H9 (cell line): ENCODE results near the gene PLEKHG2. TPM values are rescaled to one million over a fixed set of nuclear protein-coding genes. Genes with fewer than 3 reads are reported as not detected.
"Not testable (repeated sequence)": the region's sequence is repeated elsewhere in the genome, so short reads cannot be mapped to it uniquely, and the experiment has no call there.

Source experiments
- DNase-seq: peaks from one replicate; pipeline ENCODE4 v3.0.0-alpha.2; 2017
- H2AFZ ChIP-seq: one replicate; pipeline ENCODE4 v1.6.1; 2013; ENCODE audit warnings: mild to moderate bottlenecking, low read length, control low read depth, moderate library complexity
- H2AK5ac ChIP-seq: 2 replicates; pipeline ENCODE4 v1.6.1; 2013; ENCODE audit warnings: low read length, control low read depth, mixed read lengths; ENCODE audit not compliant: insufficient read length
- H2BK120ac ChIP-seq: one replicate; pipeline ENCODE4 v1.6.1; 2013; ENCODE audit warnings: low read depth, mild to moderate bottlenecking, low read length, control low read depth, inconsistent platforms; ENCODE audit not compliant: poor library complexity, severe bottlenecking
- H2BK12ac ChIP-seq: 2 replicates; pipeline ENCODE4 v1.6.1; 2013; ENCODE audit warnings: low read length, control low read depth, mixed read lengths, low read depth; ENCODE audit not compliant: insufficient read length
- H2BK15ac ChIP-seq: 2 replicates; pipeline ENCODE4 v1.6.1; 2013; ENCODE audit warnings: low read depth, low read length, control low read depth
- H2BK20ac ChIP-seq: one replicate; pipeline ENCODE4 v1.6.1; 2013; ENCODE audit warnings: low read depth, mild to moderate bottlenecking, low read length, control low read depth, inconsistent platforms; ENCODE audit not compliant: poor library complexity, severe bottlenecking
- H2BK5ac ChIP-seq: 2 replicates; pipeline ENCODE4 v1.6.1; 2013; ENCODE audit warnings: low read length, control low read depth, mixed read lengths; ENCODE audit not compliant: insufficient read length
- H3K14ac ChIP-seq: 2 replicates; pipeline ENCODE4 v1.6.1; 2013; ENCODE audit warnings: low read length, control low read depth; ENCODE audit not compliant: insufficient read depth
- H3K18ac ChIP-seq: 2 replicates; pipeline ENCODE4 v1.6.1; 2013; ENCODE audit warnings: low read depth, mild to moderate bottlenecking, mixed read lengths, low read length, control low read depth; ENCODE audit not compliant: insufficient read length
- H3K23ac ChIP-seq: 2 replicates; pipeline ENCODE4 v1.6.1; 2013; ENCODE audit warnings: low read length, control low read depth, mixed read lengths, low read depth; ENCODE audit not compliant: insufficient read length
- H3K23me2 ChIP-seq: 2 replicates; pipeline ENCODE4 v1.6.1; 2013; ENCODE audit warnings: low read depth, mild to moderate bottlenecking, mixed read lengths, low read length, control low read depth; ENCODE audit not compliant: insufficient read length, poor library complexity, severe bottlenecking
- H3K27ac ChIP-seq: 2 replicates; pipeline ENCODE4 v1.5.1; 2013; ENCODE audit warnings: low read length, control low read depth, mixed read lengths, low read depth; ENCODE audit not compliant: insufficient read length
- H3K27me3 ChIP-seq: 2 replicates; pipeline ENCODE4 v1.6.1; 2013; ENCODE audit warnings: low read length, control low read depth, inconsistent platforms; ENCODE audit not compliant: insufficient read depth
- H3K4ac ChIP-seq: 2 replicates; pipeline ENCODE4 v1.6.1; 2013; ENCODE audit warnings: low read depth, mild to moderate bottlenecking, control low read depth, inconsistent platforms, low read length, moderate library complexity
- H3K4me1 ChIP-seq: 2 replicates; pipeline ENCODE4 v1.6.1; 2013; ENCODE audit warnings: low read length, control low read depth, inconsistent platforms; ENCODE audit not compliant: insufficient read depth
- H3K4me2 ChIP-seq: 2 replicates; pipeline ENCODE4 v1.6.1; 2013; ENCODE audit warnings: low read length, control low read depth, mixed read lengths; ENCODE audit not compliant: insufficient read length, insufficient read depth
- H3K56ac ChIP-seq: 2 replicates; pipeline ENCODE4 v1.6.1; 2013; ENCODE audit warnings: low read depth, mild to moderate bottlenecking, mixed read lengths, low read length, control low read depth; ENCODE audit not compliant: insufficient read length
- H3K79me1 ChIP-seq: 2 replicates; pipeline ENCODE4 v1.6.1; 2013; ENCODE audit warnings: low read depth, mild to moderate bottlenecking, moderate library complexity, low read length, control low read depth, inconsistent platforms; ENCODE audit not compliant: insufficient read depth, poor library complexity, severe bottlenecking
- H3K79me2 ChIP-seq: 2 replicates; pipeline ENCODE4 v1.6.1; 2013; ENCODE audit warnings: low read length, control low read depth, inconsistent platforms; ENCODE audit not compliant: insufficient read depth
- H3K9ac ChIP-seq: 2 replicates; pipeline ENCODE4 v1.6.1; 2013; ENCODE audit warnings: low read length, control low read depth, mixed read lengths; ENCODE audit not compliant: insufficient read length; ENCODE audit errors: extremely low read depth
- H3K9me3 ChIP-seq: one replicate; pipeline ENCODE4 v1.6.1; 2013; ENCODE audit warnings: low read depth, low read length, inconsistent platforms; ENCODE audit not compliant: control insufficient read depth
- H3T11ph ChIP-seq: one replicate; pipeline ENCODE4 v1.6.1; 2013; ENCODE audit warnings: mild to moderate bottlenecking, low read length, control low read depth, inconsistent platforms
- H4K20me1 ChIP-seq: one replicate; pipeline ENCODE4 v1.6.1; 2013; ENCODE audit not compliant: control insufficient read depth, insufficient read length, insufficient read depth
- H4K5ac ChIP-seq: 2 replicates; pipeline ENCODE4 v1.6.1; 2013; ENCODE audit warnings: low read depth, mild to moderate bottlenecking, mixed read lengths, low read length, control low read depth; ENCODE audit not compliant: insufficient read length
- H4K8ac ChIP-seq: replicated peaks from 2 replicates; pipeline ENCODE4 v1.6.1; 2013; ENCODE audit warnings: low read length, control low read depth, mixed read lengths, low read depth; ENCODE audit not compliant: insufficient read length
- H4K91ac ChIP-seq: 2 replicates; pipeline ENCODE4 v1.6.1; 2013; ENCODE audit warnings: low read depth, mild to moderate bottlenecking, moderate library complexity, mixed read lengths, low read length, control low read depth; ENCODE audit not compliant: insufficient read length
- H3K27ac Mint-ChIP-seq, 3 experiments: 2 replicates in 2 of 3; 3 replicates in 1 of 3; pipeline ENCODE4 v1.8.0; 2020 to 2021; ENCODE audit warnings: mixed read lengths in 3 of 3, mild to moderate bottlenecking in 1 of 3, moderate library complexity in 1 of 3
- H3K27me3 Mint-ChIP-seq: 2 replicates; pipeline ENCODE4 v1.8.0; 2021; ENCODE audit warnings: low read depth, mild to moderate bottlenecking, moderate library complexity, mixed read lengths
- H3K36me3 Mint-ChIP-seq, 3 experiments: 2 replicates in 2 of 3; 3 replicates in 1 of 3; pipeline ENCODE4 v1.8.0; 2020 to 2021; ENCODE audit warnings: low read depth in 3 of 3, mixed read lengths in 3 of 3; ENCODE audit not compliant: insufficient read depth in 1 of 3
- H3K4me1 Mint-ChIP-seq, 2 experiments: 2 replicates each; pipeline ENCODE4 v1.8.0; 2020; ENCODE audit warnings: mixed read lengths in 2 of 2
- H3K4me3 Mint-ChIP-seq, 2 experiments: 2 replicates in 1 of 2; 3 replicates in 1 of 2; pipeline ENCODE4 v1.8.0; 2020 to 2021; ENCODE audit warnings: mild to moderate bottlenecking in 2 of 2, mixed read lengths in 2 of 2, moderate library complexity in 1 of 2
- H3K9me3 Mint-ChIP-seq, 2 experiments: 2 replicates in 1 of 2; 3 replicates in 1 of 2; pipeline ENCODE4 v1.8.0; 2020; ENCODE audit warnings: mild to moderate bottlenecking in 2 of 2, mixed read lengths in 2 of 2, moderate library complexity in 1 of 2
- WGBS: extraction: QIAGEN DNeasy Blood & Tissue Kit; methylation state at CpG from one replicate; pipeline ENCODE4 v1.1.7; 2013; ENCODE audit warnings: missing lambda C conversion rate, low lambda C conversion rate, mixed read lengths; ENCODE audit not compliant: insufficient read length; ENCODE audit errors: extremely low coverage; 5-methylcytosine and 5-hydroxymethylcytosine counted together
- total RNA-seq: library from RNA; stranded (reverse); gene quantifications from 2 replicates; pipeline ENCODE4 v1.2.1, GENCODE V29; 2021
- TF ChIP-seq, protein P1 (sequence below): fragments of 200-600 bp; sonication (generic); conservative IDR thresholded peaks from 3 replicates; pipeline ENCODE4 v1.8.0; 2021; ENCODE audit warnings: antibody characterized with exemption, mild to moderate bottlenecking

PLEKHG2 gene
- total RNA-seq, 1 experiment from 2014 or later: 167 TPM

DNA sequence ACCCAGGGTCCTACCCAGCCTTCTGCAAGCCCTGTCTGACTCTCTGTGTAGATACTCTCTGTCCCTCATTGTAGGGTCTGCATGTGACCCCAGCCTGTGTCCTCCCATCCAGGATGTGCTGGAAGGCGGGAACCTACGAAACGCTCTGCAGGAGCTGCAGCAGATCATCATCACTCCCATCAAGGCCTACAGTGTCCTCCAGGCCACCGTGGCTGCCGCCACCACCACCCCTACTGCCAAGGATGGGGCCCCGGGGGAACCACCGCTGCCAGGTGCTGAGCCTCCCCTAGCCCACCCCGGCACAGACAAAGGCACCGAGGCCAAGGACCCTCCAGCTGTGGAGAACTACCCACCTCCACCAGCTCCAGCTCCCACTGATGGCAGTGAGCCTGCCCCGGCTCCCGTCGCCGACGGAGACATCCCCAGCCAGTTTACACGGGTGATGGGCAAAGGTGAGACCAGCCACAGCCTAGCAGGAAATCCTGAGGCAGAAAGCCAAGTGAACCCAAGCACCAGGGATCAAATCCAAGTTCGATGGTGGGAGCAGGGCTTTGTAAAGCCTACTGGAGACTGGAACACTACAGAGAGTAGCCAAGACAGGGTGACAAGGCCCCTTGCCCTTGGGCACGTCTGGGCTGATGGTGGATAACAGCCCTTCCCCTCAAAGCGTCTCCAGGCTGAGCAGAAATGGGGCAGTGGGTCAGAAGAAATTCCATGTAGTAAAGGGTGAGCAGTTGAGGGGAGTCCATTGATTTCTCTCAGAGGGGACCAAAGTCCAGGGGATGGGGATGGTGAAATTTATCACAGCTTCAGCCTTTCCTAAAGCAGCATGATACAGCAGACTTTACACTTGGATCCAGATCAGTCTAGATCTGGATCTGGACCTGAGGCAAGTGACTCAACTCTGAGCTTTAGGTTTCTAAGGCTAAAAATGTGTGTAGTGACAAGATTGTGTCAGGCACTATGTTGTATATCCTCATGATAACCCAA lies 34.8 kb upstream of the PLEKHG2 start:
- H2AFZ ChIP-seq: no peak overlapping the region
- WGBS: no CpG with 5 or more reads among the region's 18 CpGs
- Mint-ChIP-seq H3K27me3 (no peaks in the 10 kb centered on the region), H3K4me3 (no peak overlapping the region), H3K27ac (no peak overlapping the region), H3K36me3 (peaks cover 54 to 87% (median 82%) of the 10 kb centered on the region in 3 experiments; a peak in 6 of 7 replicates), H3K9me3 (no peaks in the 10 kb centered on the region), H3K4me1 (no peaks in the 10 kb centered on the region)
- H2AK5ac ChIP-seq: no peak overlapping the region
- H3K79me2 ChIP-seq: no peaks in the 10 kb centered on the region
- no peak overlapping the region for H4K91ac ChIP-seq
- DNase-seq: no peak
- no peak overlapping the region for H2BK15ac ChIP-seq
- H2BK20ac ChIP-seq: no peak overlapping the region
- H3K27ac ChIP-seq: no peak overlapping the region
- peaks cover 2% of the 10 kb centered on the region for H4K20me1 ChIP-seq
- H4K8ac ChIP-seq: no peak overlapping the region
- H3K9ac ChIP-seq: no peak overlapping the region
- H3K4ac ChIP-seq: no peak overlapping the region
- H3T11ph ChIP-seq: no peak overlapping the region
- no peaks in the 10 kb centered on the region for H3K9me3 ChIP-seq
- no peaks in the 10 kb centered on the region for H3K4me1 ChIP-seq
- no peaks in the 10 kb centered on the region for H3K23me2 ChIP-seq
- no peak overlapping the region for H3K56ac ChIP-seq
- H3K14ac ChIP-seq: no peak overlapping the region
- no peak overlapping the region for H3K4me2 ChIP-seq
- no peak overlapping the region for H4K5ac ChIP-seq
- no peak overlapping the region for H3K23ac ChIP-seq
- no peaks in the 10 kb centered on the region for H3K27me3 ChIP-seq
- H3K18ac ChIP-seq: no peak overlapping the region
- TF ChIP-seq, protein P1, sequence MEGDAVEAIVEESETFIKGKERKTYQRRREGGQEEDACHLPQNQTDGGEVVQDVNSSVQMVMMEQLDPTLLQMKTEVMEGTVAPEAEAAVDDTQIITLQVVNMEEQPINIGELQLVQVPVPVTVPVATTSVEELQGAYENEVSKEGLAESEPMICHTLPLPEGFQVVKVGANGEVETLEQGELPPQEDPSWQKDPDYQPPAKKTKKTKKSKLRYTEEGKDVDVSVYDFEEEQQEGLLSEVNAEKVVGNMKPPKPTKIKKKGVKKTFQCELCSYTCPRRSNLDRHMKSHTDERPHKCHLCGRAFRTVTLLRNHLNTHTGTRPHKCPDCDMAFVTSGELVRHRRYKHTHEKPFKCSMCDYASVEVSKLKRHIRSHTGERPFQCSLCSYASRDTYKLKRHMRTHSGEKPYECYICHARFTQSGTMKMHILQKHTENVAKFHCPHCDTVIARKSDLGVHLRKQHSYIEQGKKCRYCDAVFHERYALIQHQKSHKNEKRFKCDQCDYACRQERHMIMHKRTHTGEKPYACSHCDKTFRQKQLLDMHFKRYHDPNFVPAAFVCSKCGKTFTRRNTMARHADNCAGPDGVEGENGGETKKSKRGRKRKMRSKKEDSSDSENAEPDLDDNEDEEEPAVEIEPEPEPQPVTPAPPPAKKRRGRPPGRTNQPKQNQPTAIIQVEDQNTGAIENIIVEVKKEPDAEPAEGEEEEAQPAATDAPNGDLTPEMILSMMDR: no peak
- no peak overlapping the region for H2BK120ac ChIP-seq
- no peak overlapping the region for H2BK12ac ChIP-seq
- no peak overlapping the region for H2BK5ac ChIP-seq
- H3K79me1 ChIP-seq: no peaks in the 10 kb centered on the region

DNA sequence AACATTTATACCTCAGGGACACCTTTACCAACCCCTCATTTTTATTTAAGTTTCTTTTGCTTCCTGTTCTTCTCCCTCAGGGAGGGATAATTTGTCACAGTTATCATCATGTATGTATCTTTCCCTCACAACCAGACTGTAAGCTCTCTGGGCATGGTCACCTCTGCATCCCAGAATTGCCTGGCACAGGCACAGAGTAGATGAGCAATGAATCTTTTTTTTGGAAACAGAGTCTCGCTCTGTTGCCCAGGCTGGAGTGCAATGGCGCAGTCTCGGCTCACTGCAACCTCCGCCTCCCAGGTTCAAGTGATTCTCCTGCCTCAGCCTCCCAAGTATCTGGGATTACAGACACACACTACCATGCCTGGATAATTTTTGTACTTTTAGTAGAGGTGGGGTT lies 33.1 kb upstream of the PLEKHG2 start:
- not testable (repeated sequence) for H4K8ac ChIP-seq, H3K27me3 ChIP-seq, H2BK120ac ChIP-seq, H3K18ac ChIP-seq, H4K91ac ChIP-seq, H2BK12ac ChIP-seq, H3K23me2 ChIP-seq, H4K5ac ChIP-seq, H2AK5ac ChIP-seq, H3K9ac ChIP-seq, H4K20me1 ChIP-seq, H3K23ac ChIP-seq, DNase-seq, H3K9me3 Mint-ChIP-seq, H3K4me3 Mint-ChIP-seq, H3K4me2 ChIP-seq, H3K14ac ChIP-seq, H2BK5ac ChIP-seq, H3T11ph ChIP-seq, H3K27me3 Mint-ChIP-seq, H3K4me1 ChIP-seq, H3K4me1 Mint-ChIP-seq, H3K56ac ChIP-seq, H3K4ac ChIP-seq, H3K79me1 ChIP-seq, H3K9me3 ChIP-seq, H3K79me2 ChIP-seq, H3K27ac ChIP-seq, H2BK15ac ChIP-seq, H3K27ac Mint-ChIP-seq, H2AFZ ChIP-seq, H2BK20ac ChIP-seq
- WGBS: no CpG with 5 or more reads among the region's 4 CpGs
- H3K36me3 Mint-ChIP-seq: peaks cover 50 to 93% (median 91%) of the 10 kb centered on the region in 3 experiments; a peak in 6 of 7 replicates
